ENCODE measurements around the gene LIM2.

- TF ChIP-seq YY1 (IDR thresholded peaks at IDR 0.05; ENCODE audit: insufficient read depth, insufficient read length) (no peak), SUZ12 (IDR thresholded peaks at IDR 0.05; ENCODE audit: extremely low read depth, insufficient read depth, insufficient read length) (no peak)
Observed at GRCh38 chr19:51418707-51419106, 30.9 kb upstream of the LIM2 start.
